Astrocyte (in vitro differentiated cells and primary cell): ENCODE measurements around the gene TGM3. TPM values are rescaled to one million over a fixed set of nuclear protein-coding genes. Genes with fewer than 3 reads are reported as not detected.

Source experiments
- DNase-seq: peaks from one replicate; pipeline ENCODE4 v3.0.0-alpha.2; 2010; ENCODE audit warnings: low read depth
- FAIRE-seq: peaks from 2 replicates; lab custom pipeline; 2011; peaks lifted over from hg19 to GRCh38; lab: Jason Lieb, UNC
- H2AFZ ChIP-seq: 2 replicates; pipeline ENCODE4 v1.6.0; 2012; ENCODE audit warnings: low read depth, low read length, inconsistent platforms
- H3K27ac ChIP-seq: 2 replicates; pipeline ENCODE4 v1.5.1; 2011; ENCODE audit warnings: low read depth, low read length, inconsistent platforms
- H3K27me3 ChIP-seq: 2 replicates; pipeline ENCODE4 v1.6.0; 2011; ENCODE audit warnings: low read length, inconsistent platforms; ENCODE audit not compliant: insufficient read depth
- H3K36me3 ChIP-seq: 2 replicates; pipeline ENCODE4 v1.5.1; 2011; ENCODE audit warnings: low read length, inconsistent platforms; ENCODE audit not compliant: insufficient read depth
- H3K4me1 ChIP-seq: 2 replicates; pipeline ENCODE4 v1.5.1; 2011; ENCODE audit warnings: low read length, inconsistent platforms; ENCODE audit not compliant: insufficient read depth
- H3K4me2 ChIP-seq: 2 replicates; pipeline ENCODE4 v1.6.0; 2012; ENCODE audit warnings: low read length, inconsistent platforms
- H3K4me3 ChIP-seq: 2 replicates; pipeline ENCODE4 v1.5.1; 2011; ENCODE audit warnings: low read depth, mild to moderate bottlenecking, low read length, inconsistent platforms; ENCODE audit not compliant: insufficient read depth
- H3K79me2 ChIP-seq: 2 replicates; pipeline ENCODE4 v1.6.0; 2012; ENCODE audit warnings: mild to moderate bottlenecking, low read length, inconsistent platforms; ENCODE audit not compliant: insufficient read depth
- H3K9ac ChIP-seq: 2 replicates; pipeline ENCODE4 v1.6.0; 2012; ENCODE audit warnings: mild to moderate bottlenecking, low read length, inconsistent platforms
- H3K9me3 ChIP-seq: 2 replicates; pipeline ENCODE4 v1.5.1; 2012; ENCODE audit warnings: low read depth, mild to moderate bottlenecking, low read length, inconsistent platforms; ENCODE audit not compliant: insufficient read depth
- H4K20me1 ChIP-seq: 2 replicates; pipeline ENCODE4 v1.6.0; 2012; ENCODE audit warnings: low read length, inconsistent platforms; ENCODE audit not compliant: insufficient read depth
- H3K27ac Mint-ChIP-seq: one replicate; pipeline ENCODE4 v1.8.0; 2021; ENCODE audit warnings: mild to moderate bottlenecking, mixed read lengths; ENCODE audit not compliant: unreplicated experiment
- H3K27me3 Mint-ChIP-seq: one replicate; pipeline ENCODE4 v1.8.0; 2021; ENCODE audit warnings: low read depth, mixed read lengths; ENCODE audit not compliant: unreplicated experiment
- H3K36me3 Mint-ChIP-seq: one replicate; pipeline ENCODE4 v1.8.0; 2021; ENCODE audit warnings: low read depth, mixed read lengths; ENCODE audit not compliant: unreplicated experiment
- H3K4me1 Mint-ChIP-seq: one replicate; pipeline ENCODE4 v1.8.0; 2021; ENCODE audit warnings: low read depth, mixed read lengths; ENCODE audit not compliant: unreplicated experiment
- H3K4me3 Mint-ChIP-seq: one replicate; pipeline ENCODE4 v1.8.0; 2021; ENCODE audit warnings: mild to moderate bottlenecking, moderate library complexity, mixed read lengths; ENCODE audit not compliant: unreplicated experiment
- H3K9me3 Mint-ChIP-seq: one replicate; pipeline ENCODE4 v1.8.0; 2021; ENCODE audit warnings: mild to moderate bottlenecking, mixed read lengths; ENCODE audit not compliant: unreplicated experiment
- CTCF ChIP-seq: IDR thresholded peaks from 2 replicates; pipeline ENCODE4 v1.5.1; 2011; ENCODE audit warnings: low read depth, mild to moderate bottlenecking, inconsistent platforms, low read length, moderate library complexity; ENCODE audit not compliant: insufficient read depth
- EZH2 ChIP-seq: IDR thresholded peaks from 2 replicates; pipeline ENCODE4 v1.6.1; 2012; ENCODE audit warnings: mild to moderate bottlenecking, low read length, inconsistent platforms; ENCODE audit not compliant: insufficient read depth
- total RNA-seq: library from RNA; stranded (reverse); gene quantifications from 2 replicates; pipeline ENCODE4 v1.2.1, GENCODE V29; 2021

TGM3 gene
- total RNA-seq, 1 donor from 2014 or later: not detected

- no peaks in the 10 kb centered on the region for H3K9me3 Mint-ChIP-seq
- no peak overlapping the region for H3K4me3 Mint-ChIP-seq
- Histone ChIP-seq H3K9me3 (no peaks in the 10 kb centered on the region), H3K9ac (no peak overlapping the region), H3K79me2 (no peaks in the 10 kb centered on the region), H3K27ac (no peak overlapping the region), H3K4me1 (no peaks in the 10 kb centered on the region), H4K20me1 (no peaks in the 10 kb centered on the region), H3K4me2 (no peak overlapping the region), H3K36me3 (no peaks in the 10 kb centered on the region), H3K27me3 (peaks cover 4% of the 10 kb centered on the region), H2AFZ (no peak overlapping the region), H3K4me3 (no peak overlapping the region)
- H3K27ac Mint-ChIP-seq: no peak overlapping the region
- H3K4me1 Mint-ChIP-seq: no peaks in the 10 kb centered on the region
- no peak for TF ChIP-seq EZH2
- no peak for TF ChIP-seq CTCF
- peaks cover 30% of the 10 kb centered on the region for H3K27me3 Mint-ChIP-seq
- DNase-seq (no peak), FAIRE-seq (no peak)
- H3K36me3 Mint-ChIP-seq: no peaks in the 10 kb centered on the region
Measured at GRCh38 chr20:2338411-2339066, 42.7 kb downstream of the TGM3 start.

DNA sequence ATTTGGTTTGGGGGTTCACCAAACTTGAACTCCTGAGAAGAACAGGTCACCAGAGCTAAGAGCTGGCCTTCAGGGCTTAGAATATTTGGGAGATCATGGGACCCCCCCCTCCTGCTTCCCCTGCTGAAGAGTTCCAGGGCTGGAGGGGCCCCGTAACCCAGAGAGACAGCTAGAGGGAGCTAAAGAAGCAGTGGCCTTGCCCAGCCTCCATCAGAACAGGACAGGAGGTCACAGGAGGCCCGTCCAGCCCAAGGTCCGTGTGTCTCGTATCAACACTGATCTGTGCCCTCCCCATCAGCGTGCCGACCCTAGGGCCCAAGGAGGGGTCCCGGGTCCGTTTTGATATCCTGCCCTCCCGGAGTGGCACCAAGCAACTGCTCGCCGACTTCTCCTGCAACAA, 44.3 kb downstream of the TGM3 start:
- Mint-ChIP-seq H3K4me1 (no peaks in the 10 kb centered on the region), H3K9me3 (no peaks in the 10 kb centered on the region), H3K4me3 (no peak overlapping the region), H3K27me3 (peaks cover 19% of the 10 kb centered on the region), H3K27ac (no peak overlapping the region), H3K36me3 (no peaks in the 10 kb centered on the region)
- Histone ChIP-seq H3K9me3 (no peaks in the 10 kb centered on the region), H3K27me3 (peaks cover 4% of the 10 kb centered on the region), H3K79me2 (no peaks in the 10 kb centered on the region), H3K4me1 (no peaks in the 10 kb centered on the region), H3K9ac (no peak overlapping the region), H3K36me3 (no peaks in the 10 kb centered on the region), H2AFZ (no peak overlapping the region), H3K4me3 (no peak overlapping the region), H3K4me2 (no peak overlapping the region), H3K27ac (no peak overlapping the region), H4K20me1 (no peaks in the 10 kb centered on the region)
- no peak for TF ChIP-seq CTCF
- TF ChIP-seq EZH2: no peak
- FAIRE-seq: no peak
- no peak for DNase-seq

GRCh38 chr20:2340823-2341222, 45.0 kb downstream of the TGM3 start:
- H3K4me2 ChIP-seq: no peak overlapping the region
- no peak overlapping the region for H3K4me3 ChIP-seq
- Mint-ChIP-seq H3K4me3 (no peak overlapping the region), H3K27me3 (peaks cover 16% of the 10 kb centered on the region), H3K36me3 (no peaks in the 10 kb centered on the region), H3K27ac (no peak overlapping the region), H3K4me1 (no peaks in the 10 kb centered on the region), H3K9me3 (no peaks in the 10 kb centered on the region)
- H2AFZ ChIP-seq: no peak overlapping the region
- H3K36me3 ChIP-seq: no peaks in the 10 kb centered on the region
- TF ChIP-seq EZH2: no peak
- TF ChIP-seq CTCF: no peak
- no peaks in the 10 kb centered on the region for H3K4me1 ChIP-seq
- H3K9me3 ChIP-seq: no peaks in the 10 kb centered on the region
- no peak overlapping the region for H3K9ac ChIP-seq
- H3K79me2 ChIP-seq: no peaks in the 10 kb centered on the region
- DNase-seq (no peak), FAIRE-seq (no peak)
- H3K27me3 ChIP-seq: peaks cover 4% of the 10 kb centered on the region
- no peaks in the 10 kb centered on the region for H4K20me1 ChIP-seq
- H3K27ac ChIP-seq: no peak overlapping the region
